Right renal pelvis (tissue), 4 donors: ENCODE measurements around the gene RAB3D. TPM values are rescaled to one million over a fixed set of nuclear protein-coding genes. Genes with fewer than 3 reads are reported as not detected.

Experiments
- DNase-seq, 4 donors: peaks; one replicate each; pipeline ENCODE4 v3.0.0-alpha.2; 2013; ENCODE audit warnings: low read depth in 4 of 4, low spot score in 3 of 4, missing footprints in 1 of 4
- polyA plus RNA-seq, 4 donors: library from polyadenylated mRNA; unstranded; fragments of 120-200 nt; gene quantifications; one replicate each; pipeline ENCODE4 v1.2.1, GENCODE V29; 2013; ENCODE audit not compliant: insufficient read length in 4 of 4

RAB3D gene
- polyA plus RNA-seq, 4 donors = 16.5 to 17.7 (median 17.4) TPM

DNA sequence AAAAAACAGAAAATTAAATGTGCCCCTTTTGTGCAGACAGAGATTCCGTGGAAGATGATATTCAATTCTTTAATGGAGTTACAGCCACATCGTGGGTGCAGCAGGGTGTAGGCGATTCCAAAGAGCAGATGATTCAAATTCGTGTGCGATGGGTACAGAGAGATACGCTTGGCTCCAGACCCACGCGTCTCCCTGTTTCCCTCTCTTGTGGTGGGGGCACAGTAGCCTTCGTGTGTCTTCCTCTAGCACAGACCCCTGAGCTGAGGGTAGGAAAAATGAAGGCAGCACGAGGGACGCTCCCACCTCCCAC is 38.7 kb downstream of the RAB3D start:
- no peak for DNase-seq

DNA sequence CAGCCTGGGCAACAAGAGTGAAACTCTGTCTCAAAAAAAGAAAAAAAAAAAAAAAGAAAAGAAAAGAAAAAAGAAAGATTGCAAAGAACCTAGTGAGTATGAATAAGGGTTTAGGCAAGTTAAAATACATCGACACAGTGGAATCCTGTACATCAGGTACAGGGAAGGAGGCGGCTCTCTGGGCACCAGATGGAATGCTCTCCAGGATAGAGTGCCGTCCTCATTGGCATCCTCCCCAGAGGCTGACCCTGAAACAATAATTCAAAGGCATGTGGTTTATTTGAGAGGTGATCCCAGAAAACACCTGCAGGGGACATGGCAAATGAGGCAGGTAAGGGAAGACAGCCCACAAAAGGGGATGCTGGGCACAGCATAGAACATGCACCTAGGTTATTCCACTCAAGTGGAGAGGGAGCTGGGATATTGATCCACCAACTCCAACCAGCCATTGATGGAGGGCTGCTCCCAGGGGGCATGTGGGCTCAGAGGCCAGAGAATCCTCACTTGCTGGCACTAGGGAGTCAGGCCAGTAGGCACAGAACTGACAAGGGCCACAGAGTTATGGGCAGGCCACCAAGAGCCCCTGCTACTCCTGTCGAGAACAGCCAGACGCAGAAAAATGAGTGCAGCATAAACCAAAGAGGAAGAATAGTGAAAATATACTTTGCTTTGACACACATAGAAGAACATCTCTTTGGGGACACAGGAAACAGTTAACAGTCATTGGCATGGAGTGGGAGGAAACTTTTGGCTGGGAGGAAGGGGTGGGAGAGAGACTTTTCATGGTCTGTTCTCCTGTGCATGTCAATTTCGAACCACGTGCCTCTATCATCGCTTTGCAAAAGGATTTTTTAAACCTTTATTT is 39.3 kb downstream of the RAB3D start:
- no peak for DNase-seq

DNA sequence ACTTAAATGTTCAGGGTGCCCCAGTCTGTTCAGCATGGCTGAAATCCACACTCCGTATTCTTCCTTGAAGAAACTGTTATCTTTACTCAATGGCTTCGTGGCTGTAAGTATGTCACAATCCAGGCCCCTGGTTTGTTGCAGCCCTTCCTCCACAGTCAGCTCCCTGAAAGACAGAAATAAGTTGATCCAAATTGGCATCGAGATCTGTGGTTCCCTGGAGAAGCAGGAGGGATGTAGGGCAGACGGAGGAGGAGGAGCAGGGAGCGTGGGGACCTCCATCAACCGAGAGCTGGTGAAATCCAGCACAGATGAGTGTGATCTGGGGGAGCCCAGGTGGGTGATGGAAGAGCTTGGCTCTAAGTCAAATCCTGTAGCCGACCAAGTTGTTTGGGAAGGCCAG is 43.2 kb downstream of the RAB3D start:
- DNase-seq = no peak

DNA sequence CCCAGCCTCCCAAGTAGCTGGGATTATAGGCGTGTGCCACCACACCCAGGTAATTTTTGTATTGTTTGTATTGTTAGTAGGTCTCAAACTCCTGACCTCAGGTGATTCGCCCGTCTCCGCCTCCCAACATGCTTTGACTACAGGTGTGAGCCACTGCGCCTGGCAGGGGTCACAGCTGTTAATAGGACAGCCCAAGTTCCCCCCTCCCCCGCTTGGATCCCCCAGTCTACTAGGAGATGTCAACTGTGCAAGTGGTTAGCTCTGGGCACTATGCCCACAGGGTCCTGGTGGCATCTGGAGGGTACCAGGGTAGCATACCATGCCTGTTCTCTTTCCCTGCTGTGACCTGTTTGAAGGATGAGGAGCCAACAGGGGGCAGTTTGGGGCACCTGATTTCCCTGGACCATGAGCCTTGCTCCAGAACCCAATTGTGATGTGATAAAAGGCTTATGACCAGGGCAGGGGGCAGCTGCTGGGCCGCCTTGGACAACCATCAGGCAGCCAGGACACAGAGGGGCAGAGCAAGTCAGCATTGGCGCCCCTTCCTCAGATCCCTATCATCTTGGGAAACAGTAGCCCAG is 43.7 kb downstream of the RAB3D start, which contains the start of gene TSPAN16:
TSS of gene TSPAN16 (plus strand) at position 496 of the 581 bp plus-strand sequence. CDS start 138 bp downstream, outside the sequence.
- no peak for DNase-seq

DNA sequence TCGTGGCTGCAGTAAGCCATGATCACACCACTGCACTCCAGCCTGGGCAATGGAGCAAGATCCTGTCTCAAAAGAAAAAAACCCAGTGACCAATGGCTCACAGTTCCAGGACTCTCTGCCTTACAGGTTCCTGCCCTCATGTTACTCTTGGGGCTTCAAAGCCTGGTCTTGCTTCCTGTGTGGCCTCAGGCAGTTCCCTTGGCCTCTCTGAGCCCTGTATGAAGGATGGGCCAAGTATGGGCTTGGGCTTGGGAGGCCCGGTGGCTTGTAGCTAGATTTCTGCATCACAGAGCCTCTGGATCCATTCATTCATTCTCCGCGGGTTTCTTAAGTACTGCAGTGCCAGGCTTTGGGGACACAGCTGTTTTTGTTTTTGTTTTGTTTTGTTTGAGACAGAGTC is 44.3 kb downstream of the RAB3D start:
- DNase-seq = no peak

DNA sequence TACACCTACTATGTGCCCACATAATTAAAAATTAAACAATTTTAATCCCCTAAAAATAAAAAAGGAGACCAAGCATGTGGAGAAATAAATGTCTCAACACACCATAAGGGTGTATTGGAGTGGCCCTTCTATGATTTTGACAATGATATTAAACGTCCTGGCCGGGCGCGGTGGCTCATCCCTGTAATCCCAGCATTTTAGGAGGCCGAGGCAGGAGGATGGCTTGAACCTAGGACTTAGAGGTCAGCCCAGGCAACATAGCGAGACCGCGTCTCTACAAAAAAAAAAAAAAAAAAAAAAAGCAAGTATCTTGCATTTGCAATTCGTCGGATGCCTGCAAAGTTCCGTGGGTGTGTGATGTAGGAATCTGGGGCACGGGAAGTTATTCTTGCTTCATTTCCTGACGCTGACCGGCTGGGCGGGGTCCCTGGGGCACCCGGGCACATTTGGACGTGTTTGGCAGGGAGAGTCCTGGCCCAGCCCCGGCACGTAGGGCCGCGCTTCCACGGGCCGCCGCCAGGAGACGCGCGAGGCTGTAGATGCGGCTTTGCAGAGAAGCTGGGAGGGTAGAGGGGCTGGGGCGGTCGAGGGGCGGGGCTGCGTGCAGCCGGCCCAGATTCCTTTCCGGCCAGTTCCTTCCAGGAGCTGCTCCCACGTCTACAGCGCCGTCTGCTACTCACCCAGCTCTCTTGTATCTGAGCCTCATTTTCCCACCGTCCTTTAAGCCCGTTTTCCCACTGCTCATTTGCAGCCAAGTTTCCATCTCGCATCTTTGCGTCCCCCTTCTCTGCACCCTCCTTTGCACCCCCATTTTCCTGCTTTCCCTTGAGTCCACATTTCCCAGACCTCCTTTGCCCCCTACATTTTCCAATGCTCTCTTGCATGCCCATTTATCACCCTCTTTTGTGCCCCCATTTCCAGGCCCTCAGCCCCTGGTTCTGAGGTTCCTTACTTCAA is 45.7 kb downstream of the RAB3D start:
- DNase-seq = peak; percentile 81 to 89 (median 86)

DNA sequence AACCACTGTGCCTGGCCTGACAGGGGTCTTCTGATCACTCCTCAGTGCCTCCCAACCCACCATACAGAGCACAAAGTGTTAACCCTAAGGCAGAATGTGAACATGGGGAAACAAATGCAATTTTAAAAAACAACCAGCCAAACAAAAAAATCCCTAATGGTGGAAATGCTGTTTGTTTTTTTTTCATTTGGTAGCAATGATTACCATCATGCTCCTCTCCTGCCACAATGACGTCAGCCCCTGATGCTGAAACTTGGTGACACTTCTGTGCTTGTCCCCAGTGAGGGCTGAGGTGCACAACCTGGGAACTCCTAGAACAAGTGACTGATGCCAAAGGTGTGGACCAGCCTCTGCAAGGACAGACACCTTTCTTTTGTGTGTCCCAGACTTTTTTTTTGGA is 47.5 kb downstream of the RAB3D start:
- no peak for DNase-seq

DNA sequence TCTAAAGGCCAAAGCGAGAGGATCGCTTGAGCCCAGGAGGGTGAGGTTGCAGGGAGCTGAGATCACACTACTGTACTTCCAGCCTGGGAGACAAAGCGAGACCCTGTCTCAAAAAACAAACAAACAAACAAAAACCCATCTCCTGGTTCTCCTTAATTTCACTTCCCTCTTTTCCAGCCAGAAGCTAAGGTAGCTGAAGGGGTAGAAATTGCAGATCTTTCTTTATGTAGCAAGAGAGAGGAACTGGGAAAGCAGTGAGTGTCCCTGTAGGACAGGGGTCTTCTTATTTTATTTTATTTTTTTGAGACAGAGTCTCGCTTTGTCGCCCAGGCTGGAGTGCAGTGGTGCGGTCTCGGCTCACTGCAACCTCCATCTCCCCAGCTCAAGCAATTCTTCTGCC is 48.0 kb downstream of the RAB3D start:
- no peak for DNase-seq

DNA sequence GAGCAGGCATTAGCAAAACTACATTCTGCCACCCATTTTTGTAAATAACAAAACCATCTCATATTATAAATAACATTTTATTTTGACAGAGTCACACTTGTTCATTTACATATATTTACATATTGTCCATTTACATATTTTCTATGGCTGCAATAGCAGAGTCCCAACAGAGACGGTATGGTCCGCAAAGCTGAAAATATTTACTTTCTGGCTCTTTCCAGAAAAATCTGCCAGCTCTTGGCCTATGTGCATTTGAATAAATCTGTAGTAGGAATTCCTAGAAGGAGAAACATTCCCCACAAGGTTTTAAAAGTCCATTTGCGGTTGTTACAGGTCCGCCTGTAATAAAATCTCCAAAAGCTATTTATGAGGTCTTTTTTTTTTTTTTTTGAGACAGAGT is 49.2 kb downstream of the RAB3D start:
- no peak for DNase-seq

DNA sequence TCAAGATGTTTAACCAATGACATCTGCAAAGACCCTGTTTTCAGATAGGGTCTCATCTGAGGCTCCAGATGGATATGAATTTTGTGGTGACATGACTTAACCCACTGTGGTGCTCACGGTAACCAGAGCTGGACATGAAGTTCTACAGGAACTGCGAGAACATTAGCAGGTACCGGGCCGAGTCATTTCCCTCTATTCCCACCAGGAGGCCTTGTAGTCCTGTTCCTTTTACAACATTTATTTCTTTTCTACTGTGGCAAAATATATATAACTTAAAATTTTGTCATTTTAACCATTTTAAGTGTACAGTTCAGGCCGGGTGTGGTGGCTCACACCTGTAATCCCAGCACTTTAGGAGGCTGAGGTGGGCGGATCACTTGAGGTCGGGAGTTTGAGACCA is 51.1 kb downstream of the RAB3D start:
- DNase-seq = no peak

DNA sequence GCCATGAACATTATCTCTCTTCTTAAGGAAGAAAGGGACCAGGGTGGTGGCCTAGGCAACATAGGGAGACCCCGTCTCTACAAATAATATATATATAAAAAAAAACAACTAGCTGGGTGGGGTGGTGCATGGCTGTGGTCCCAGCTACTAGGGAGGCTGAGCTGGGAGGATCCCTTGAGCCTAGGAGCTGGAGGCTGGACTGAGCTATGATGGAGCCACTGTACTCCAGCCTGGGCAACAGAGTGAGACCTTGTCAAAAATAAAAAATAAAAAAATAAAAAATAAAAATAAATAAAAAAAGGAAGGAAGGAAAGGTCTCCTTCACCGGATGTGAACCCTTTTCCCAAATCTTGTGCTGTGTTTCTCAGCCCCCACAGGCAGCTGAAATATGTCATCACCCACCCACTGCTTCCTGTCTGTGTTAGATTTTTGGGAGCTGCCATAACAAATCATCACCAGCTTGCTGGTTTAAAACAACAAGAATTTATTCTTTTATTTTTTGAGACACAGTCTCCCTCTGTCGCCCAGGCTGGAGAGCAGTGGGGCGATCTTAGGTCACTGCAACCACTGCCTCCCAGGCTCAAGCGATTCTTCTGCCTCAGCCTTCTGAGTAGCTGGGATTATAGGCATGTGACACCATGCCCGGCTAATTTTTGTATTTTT is 53.0 kb downstream of the RAB3D start:
- no peak for DNase-seq

DNA sequence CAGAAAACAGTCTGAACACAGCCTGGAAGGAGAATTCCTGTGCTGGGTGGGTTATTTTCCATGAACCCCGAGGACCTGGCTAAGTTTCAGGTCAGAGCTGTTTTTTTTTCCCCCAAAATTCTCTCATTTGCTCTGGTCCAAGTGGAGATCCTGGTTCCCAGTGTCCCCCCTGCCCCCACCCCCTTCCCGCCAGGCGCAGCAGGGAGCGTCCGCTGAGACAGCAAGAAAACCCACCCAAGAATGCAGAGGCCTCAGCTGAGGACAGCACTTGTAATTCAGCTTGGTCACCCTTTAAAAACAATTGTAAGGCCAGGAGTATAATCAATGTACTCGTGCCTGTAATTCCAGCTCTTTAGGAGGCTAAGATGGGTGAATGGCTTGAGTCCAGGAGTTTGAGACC is 54.9 kb downstream of the RAB3D start:
- DNase-seq = no peak

DNA sequence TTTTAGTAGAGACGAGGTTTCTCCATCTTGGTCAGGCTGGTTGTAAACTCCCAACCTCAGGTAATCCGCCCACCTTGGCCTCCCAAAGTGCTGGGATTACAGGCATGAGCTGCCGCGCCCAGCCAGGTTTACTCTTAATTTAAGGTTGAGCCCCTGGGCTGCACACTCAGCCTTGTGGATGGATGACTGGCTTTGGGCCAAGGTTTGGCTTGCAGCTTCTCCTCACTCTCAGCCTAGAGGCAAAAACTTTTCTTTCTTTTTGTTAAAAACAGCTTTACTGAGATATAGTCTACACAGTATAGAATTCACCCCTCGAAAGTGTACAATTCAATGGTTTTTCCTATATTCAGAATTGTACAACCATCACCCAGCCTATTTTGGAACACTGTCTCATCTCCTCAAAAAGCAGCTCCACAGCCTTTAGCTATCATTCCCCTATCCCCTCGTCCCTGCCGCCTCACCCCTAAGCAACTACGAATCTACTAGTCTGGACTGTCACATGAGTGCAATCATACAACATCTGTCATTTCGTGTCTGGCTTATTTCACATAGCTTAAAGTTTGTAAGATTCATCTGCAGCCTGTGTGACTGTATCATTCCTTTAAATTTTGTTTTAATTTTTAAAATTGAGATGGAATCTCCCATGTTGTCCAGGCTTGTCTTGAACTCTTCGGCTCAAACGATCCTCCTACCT is 58.0 kb downstream of the RAB3D start:
- DNase-seq = no peak

DNA sequence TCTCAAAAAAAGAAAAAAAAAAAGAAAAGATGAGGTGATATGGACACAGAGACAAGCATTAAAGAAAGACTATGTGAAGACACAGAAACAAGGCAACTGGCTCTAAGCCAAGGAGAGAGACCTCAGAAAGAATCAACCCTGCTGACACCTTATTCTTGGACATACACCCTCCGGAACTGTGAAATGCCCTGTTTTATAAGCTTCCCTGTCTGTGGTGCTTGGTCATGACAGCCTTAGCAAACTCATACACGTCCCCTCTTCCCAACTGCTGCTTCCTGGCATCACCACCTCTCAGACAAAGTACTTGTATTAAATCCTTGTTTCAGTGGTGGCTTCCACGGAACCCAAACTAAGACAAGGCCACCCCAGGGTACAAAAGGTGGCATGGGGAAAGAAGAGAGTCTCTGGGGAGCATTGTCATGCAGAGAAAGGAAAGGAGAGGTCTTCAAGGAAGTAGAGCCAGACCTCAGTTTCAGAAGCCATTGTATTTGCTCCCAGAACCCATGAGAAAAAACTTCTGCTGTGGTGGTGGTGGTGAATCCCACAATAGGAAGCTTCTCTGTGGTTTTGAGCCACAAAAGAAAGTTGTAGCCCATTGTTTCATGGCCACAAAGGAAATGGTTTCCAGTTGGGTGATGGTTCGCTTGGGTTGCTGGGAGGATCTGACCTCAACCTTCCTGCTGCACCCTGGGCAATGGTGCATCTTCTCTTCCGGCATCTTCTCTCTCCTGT is 59.8 kb downstream of the RAB3D start:
- DNase-seq = no peak

DNA sequence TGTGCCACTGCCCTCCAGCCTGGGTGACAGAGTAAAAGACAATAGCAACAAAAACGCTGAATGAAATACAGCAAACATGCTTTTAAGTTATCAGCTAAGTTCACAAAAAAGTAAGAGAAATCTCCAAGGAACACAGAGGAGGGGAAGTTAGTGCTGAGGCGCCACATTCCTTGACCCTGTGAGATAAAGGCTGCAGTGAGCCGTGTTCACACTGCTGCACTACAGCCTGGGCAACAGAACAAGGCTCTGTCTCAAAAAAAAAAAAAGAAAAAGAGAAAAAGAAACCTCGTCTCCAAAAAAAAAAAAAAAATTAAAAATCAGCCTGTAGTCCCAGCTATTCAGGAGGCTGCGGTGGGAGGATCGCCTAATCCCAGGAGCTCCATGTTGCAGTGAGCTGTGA is 60.8 kb downstream of the RAB3D start:
- DNase-seq = no peak

DNA sequence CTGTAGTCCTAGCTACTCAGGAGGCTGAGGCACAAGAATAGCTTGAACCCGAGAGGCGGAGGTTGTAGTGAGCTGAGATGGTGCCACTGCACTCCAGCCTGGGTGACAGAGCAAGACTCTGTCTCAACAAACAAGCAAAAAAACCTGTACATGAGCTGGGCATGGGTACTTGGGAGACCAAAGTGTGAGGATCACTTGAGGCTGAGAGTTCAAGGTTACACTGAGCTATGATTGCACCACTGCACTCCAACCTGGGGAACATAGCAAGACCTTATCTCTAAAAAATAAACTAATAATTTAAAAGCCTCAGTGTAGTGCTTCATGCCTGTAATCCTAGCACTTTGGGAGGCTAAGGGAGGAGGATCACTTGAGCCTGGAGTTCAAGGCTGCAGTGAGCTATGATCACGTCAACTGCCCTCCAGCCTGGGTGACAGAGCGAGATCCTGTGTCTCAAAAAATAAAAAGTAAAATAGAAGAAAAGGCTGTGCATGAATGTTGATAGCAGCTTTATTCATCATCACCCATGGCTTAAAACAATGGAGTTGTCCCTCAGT is 64.8 kb downstream of the RAB3D start:
- no peak for DNase-seq

DNA sequence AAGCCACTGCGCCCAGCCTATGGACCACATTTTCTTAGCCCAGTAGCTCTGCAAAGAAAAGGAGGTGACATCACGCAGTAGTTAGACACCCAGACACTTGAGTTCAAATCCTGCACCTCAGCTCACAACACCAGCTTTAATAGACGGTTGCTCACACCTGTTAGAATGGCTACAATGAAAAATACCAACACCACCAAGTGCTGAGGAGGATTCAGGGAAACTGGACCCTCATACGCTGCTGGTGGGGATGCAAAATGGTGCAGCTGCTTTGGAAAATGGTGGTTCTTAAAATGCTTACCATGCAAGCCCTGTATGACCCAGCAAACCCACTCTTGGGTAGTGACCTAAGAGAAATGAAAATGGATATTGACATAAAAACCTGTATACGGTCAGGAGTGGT is 65.5 kb downstream of the RAB3D start:
- DNase-seq = no peak

DNA sequence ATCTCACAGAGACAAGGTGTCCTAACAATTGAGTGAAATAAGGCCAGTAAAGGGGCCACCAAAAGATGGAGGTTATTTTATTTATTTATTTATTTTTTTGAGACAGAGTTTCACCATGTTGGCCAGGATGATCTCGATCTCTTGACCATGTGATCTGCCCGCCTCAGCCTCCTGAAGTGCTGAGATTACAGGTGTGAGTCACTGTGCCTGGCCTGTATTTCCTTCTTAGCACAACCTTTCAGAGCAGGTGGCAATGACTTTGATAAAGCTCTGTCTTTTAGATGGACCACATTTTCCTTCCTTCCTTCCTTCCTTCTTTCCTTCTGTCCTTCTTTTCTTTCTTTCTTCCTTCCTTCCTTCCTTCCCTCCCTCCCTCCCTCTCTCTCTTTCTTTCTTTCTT is 66.2 kb downstream of the RAB3D start:
- no peak for DNase-seq
